DND-41 (cell line): ENCODE data around the gene TRPC4AP.

Experiments
- EZH2 ChIP-seq: IDR thresholded peaks from 3 replicates; pipeline ENCODE4 v1.6.1; 2012; ENCODE audit warnings: borderline replicate concordance, low read depth, mild to moderate bottlenecking, moderate library complexity, low read length, inconsistent platforms; ENCODE audit not compliant: severe bottlenecking
- TF ChIP-seq, protein P1 (sequence below): IDR thresholded peaks from 2 replicates; pipeline ENCODE4 v1.5.1; 2012; ENCODE audit warnings: borderline replicate concordance, low read length, moderate library complexity, mild to moderate bottlenecking; ENCODE audit not compliant: poor library complexity, severe bottlenecking; ENCODE audit errors: extremely low read depth

DNA sequence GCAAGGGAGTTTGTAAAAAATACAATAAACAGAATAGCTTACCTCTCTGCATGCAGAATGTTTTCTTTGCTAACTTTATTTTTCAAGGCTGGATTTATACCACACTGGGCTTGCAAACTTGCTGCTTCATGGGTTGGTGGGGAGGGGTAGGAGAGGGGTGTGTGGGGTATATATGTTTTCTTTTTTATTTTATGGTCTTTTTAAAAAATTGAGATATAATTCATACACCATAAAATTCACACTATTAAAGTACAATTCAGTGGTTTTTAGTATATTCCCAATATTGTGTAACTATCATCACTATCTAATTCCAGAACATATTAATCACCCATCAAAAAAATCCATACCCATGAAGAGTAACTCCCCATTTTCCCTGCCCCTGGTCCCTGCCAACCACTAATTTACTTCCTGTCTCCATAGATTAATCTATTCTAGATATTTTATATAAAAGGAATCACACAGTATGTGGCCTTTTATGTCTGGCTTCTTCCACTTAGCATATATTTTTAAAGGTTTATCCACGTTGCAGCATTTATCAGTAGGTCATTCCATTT, 14.3 kb upstream of the TRPC4AP start:
- TF ChIP-seq, protein P1, sequence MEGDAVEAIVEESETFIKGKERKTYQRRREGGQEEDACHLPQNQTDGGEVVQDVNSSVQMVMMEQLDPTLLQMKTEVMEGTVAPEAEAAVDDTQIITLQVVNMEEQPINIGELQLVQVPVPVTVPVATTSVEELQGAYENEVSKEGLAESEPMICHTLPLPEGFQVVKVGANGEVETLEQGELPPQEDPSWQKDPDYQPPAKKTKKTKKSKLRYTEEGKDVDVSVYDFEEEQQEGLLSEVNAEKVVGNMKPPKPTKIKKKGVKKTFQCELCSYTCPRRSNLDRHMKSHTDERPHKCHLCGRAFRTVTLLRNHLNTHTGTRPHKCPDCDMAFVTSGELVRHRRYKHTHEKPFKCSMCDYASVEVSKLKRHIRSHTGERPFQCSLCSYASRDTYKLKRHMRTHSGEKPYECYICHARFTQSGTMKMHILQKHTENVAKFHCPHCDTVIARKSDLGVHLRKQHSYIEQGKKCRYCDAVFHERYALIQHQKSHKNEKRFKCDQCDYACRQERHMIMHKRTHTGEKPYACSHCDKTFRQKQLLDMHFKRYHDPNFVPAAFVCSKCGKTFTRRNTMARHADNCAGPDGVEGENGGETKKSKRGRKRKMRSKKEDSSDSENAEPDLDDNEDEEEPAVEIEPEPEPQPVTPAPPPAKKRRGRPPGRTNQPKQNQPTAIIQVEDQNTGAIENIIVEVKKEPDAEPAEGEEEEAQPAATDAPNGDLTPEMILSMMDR, result no peak
- no peak for TF ChIP-seq EZH2
